GM21576 (cell line): ENCODE results near the gene HDGF.

Experiments
- ATAC-seq: cut with Tn5 transposase; IDR thresholded peaks from one replicate; pipeline ENCODE4 v1.9.1; 2021; ENCODE audit warnings: mild to moderate bottlenecking, moderate library complexity; ENCODE audit not compliant: unreplicated experiment

The HDGF gene

DNA sequence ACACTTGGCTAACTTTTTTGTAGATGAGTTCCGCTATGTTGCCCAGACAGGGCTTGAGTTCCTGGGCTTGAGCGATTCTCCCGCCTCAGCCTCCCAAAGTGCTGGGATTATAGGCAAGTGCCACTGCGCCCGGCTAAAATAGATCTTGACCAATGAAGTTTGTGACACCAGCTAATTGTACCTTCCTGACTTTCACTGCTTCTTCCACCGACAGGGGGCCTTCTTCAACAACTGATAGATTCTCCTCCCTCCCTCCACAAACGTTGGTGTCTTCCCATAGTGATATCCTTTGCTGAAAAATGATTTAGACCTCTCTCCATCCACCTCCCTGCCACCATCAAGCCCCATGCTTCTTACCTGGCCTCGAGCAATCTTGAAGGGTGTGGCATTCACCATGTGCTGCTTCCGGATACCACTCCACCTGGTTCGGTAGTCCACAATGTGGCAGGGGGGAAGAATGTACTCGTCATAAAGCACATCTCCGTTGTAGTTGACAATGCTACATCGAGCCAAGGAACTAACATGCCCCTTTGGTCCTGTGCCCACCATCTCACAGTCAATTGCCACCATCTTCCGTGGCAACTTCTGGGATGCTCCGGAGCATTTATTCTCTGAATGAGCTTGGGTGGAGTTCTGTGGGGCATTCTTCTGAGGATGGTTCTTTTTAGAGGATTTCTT, 24.8 kb downstream of the HDGF start:
- no peak for ATAC-seq

DNA sequence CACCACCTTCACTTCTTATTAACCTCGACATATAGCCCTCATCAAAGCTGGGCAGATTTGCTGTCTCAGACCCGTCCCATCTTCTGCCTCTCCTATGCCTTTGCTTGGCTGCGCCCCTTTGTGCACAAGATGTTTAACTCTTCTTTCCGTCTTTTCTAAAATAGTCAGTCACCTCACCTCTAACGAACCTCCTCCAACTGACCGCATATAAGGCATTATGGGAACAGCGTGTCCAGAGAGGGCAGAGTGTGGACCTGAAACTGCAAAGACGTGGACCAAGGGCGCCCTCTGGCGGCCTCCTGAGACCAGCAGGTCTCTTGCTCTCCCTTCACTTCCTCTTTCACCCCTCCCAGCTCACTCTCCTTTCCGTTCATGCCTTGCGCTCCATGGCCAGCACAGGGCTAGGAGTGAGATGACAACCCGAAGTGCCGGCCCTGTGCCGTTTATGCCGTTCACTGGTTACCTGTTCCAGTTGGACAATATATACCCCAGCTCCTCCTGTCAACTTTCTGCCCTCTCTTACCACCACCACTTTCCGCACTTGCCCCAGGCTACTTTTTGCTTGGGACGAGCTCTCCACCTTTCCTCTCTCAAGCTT, 25.7 kb downstream of the HDGF start:
- peak; percentile 34 for ATAC-seq

DNA sequence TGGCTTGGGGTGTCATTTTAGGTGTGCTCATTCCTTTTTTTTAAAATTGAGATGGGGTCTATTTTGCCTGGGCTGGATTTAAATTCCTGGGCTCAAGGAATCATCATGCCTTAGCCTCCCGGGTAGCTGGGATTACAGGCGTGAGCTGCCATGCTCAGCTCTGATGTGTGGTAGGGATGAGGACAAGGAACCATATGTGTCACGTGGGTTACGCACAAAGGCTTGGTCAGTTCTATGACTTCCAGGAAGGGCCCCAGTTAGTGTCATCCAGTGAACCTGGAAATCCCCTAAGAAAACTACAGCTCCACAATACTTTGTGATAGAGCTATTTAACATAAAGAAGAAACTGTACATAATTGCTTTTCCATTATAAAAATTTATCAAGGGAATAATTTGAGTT, 29.9 kb downstream of the HDGF start:
- ATAC-seq = no peak

DNA sequence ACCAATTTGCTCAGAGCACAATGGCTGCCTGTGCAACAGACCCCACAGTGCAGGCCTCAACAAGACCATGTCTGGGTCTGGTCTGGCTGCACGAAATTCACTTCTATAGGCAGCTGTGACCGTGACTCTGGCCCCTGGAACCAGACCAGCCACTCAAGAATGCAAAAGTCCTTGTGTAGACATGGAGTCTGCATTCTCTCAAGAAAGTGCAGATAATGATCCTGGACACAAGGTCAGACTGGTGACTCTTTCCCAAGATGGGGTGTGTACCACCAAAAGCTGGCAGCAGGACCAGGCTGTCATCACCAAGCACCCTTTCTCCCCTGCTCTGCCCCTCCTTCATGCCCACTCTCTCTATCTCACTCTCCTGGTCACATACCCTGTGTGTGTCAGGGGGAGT, 30.3 kb downstream of the HDGF start:
- no peak for ATAC-seq

DNA sequence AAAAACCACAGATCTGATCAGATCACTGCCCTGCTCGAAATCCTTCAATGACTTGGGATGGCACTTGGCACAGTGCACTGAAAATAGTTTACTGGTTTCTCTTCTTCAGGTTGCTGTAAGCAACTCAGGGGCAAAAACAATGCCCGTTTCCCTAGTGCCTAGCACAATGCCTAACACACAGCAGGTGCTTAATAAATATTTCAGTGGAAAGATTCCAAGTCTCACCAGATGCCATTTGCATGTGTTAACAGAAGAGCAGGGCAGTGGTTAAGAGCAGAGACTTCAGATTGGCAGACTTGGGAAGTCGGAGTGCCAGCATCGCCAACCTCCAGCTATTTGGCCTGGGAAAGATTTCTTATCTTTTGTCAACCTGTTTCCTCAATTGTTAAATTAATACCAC, 34.1 kb downstream of the HDGF start:
- ATAC-seq = no peak

DNA sequence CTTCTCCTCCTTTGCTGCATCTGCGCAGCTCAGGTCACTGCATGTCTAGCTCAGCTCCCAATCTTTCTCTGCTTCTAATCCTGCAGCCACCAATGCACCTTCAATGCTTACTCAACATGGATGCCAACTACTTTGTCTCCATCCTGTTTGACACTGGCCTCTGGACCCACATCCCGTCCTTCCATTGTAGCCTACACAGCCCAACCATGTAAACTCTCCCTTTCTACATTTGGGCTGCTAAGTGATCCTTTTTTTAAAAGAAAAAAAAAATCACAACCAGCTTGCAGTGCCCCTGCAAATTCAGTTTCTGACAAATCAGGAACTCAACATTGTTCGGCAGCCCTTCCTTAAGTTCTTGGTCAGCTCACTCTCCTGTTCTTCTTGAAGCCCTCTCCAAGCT, 36.6 kb downstream of the HDGF start:
- no peak for ATAC-seq

DNA sequence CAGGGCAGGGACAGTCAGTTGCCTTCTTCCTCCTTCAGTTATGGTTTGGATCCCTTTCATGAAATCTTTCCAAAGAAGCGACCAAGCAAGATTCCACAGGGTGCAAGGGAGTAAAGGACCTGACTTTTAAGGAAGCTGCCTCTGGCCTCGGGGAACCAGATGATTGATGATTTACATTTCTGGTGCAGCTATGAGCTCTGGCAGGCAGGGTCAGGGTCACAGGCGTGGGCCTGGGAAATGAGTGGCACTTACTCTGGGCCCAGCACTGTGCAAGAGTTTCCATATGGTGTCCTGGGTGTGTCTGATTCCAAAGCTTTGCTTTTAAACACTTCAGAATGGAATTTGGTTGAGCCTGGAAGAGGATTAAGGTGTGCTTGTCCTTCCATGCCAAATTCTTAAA, 38.8 kb downstream of the HDGF start:
- no peak for ATAC-seq

DNA sequence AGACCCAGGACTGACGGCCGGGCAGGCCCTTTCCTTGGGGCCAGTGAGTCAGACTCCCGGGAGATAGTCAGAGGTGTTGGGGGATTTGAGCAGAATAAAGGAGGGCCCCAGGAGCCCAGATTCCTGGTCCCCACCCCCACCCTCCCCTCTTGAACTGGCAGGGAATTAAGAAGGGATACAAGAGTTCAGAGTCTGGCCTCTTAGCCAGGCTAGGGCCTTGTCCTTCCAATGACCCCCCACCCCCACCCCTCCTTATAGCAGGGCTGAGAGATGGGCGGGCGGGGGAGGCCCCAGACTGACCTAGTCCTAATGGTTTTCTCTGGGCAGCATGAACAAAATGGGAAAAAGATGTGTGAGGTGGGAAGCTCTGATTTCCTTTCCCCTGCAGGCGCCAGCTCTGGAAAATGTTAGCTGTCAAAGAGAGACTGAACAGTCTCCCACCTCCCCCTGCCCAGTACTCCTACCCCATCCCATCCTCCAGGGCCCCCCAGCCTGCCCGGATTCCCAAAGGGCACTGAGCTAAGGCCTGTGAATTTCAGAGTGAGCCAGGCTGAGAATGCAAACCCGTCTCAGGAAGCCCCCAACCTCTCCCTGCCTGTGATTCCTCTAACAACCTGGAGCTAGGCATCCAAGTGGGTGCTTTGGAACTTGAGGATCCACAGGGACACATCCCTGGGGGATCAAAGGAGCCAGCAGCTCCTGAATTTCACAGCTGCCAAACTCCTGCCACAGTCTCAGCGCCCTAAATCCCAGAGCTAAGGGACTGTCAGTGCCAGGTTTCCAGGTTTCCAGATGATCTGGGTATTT, 40.3 kb downstream of the HDGF start:
- ATAC-seq = no peak

DNA sequence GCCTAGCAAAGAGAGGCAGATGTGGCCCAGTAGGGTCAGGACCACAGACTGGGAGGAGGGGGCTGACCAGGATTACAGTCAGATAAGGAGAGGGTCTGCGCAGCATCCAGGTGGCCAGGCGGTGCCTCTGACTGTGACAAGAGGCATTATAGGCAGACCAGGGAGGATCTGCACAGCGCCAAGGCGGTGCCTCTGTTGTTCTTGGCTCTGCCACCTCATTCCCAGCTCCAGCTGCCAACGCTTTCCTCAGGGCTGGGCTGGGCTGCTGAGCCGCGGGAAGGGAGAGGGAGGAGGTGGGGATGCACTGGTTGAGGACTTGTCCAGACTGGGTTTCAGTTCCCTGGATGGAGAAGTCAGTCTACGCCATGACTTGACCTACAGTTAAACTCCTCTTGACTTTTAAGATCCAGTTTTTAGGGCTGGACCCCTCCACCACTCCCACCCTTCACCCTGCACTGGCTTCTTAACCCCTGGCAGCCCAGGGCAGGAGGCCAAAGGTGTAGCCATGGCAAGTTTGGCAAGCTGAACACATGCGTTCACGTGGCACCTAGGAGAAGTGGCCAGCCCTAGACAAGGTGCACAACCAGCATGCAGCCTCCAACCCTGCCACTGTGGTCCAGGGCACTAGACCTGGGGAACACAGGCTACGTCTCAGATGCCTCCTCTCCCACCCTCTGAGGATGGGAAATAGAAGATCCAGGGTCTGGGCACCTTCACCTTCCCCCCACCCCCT, 41.6 kb downstream of the HDGF start:
- no peak for ATAC-seq

DNA sequence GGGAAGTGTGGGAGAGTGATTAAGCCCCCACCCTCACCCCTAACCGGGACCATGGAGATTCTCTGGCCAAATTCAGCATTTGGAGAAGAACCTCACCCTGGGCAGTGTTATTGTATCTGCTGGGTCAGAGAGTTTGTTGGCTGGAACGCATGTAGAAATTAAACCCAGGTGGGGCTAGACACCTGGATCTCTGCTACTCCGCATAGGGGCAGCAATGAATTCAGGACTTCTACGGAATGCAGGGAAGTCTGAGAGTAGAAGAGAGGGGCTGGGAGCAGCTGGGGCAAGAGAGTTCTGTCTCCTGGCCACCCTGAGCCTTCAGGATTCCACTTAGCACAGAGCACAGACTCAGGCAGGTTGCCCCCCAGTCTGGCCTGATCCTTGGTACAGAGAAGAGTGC, 42.4 kb downstream of the HDGF start:
- ATAC-seq = no peak

DNA sequence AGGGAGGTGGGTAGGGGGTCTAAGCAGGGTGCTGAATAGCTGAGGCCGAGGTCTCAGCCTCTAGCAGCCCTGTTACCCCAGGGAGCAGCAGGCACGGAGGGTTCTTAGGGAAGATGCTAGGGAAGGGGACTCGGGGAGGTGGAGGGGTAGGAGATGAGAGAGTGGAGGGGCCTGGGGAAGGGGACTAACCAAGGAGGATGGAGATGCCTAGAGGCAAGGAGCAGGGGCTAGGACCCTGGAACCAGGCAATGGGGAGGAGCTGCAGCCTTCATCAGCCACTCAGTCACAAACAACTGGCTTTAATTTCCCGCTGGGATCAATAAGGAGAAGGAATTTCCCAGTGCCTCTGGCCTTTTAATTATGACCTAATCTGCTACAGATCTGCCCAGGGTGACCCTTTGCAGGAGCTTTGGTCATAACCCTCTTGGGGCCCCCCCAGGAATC, 43.2 kb downstream of the HDGF start:
- ATAC-seq = no peak

DNA sequence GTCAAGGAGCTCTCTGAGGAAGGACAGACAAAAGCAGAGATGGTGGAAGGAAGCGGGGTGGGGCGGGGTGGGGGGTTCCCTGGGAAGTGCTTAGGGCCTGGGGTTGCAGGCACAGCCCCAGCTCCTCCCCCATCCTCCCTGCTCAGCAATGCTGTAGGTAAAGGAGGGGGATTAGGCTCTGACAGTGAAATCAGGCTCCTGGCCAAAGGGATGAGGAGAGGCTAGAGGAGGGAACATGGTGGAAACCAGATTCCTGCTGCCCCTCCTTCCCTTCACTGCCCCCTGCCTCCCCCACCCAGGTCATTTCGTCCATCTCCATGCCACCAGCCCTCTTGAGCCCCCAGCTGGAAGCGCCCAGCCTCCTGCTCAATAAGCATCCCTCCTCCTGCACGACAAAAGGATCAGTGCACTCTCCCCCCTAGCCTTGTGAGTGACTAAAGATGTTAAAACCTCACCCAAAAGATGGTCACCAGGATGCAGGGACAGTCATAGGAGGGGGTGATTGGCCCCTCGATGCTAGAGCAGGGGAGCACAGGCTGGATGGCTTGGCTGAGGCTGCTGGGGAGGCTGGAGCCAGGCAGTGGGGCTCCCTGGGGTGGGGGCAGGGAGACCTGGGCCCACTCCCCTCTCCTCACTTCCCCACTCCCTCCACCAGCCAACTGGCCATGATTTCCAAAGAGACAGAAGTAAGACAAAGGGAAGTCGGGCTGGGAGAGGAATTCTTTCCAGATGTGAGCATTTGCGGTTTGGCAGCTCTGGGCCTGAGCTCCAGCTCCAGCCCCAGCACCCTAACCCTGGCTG, 43.9 kb downstream of the HDGF start:
- ATAC-seq = no peak

DNA sequence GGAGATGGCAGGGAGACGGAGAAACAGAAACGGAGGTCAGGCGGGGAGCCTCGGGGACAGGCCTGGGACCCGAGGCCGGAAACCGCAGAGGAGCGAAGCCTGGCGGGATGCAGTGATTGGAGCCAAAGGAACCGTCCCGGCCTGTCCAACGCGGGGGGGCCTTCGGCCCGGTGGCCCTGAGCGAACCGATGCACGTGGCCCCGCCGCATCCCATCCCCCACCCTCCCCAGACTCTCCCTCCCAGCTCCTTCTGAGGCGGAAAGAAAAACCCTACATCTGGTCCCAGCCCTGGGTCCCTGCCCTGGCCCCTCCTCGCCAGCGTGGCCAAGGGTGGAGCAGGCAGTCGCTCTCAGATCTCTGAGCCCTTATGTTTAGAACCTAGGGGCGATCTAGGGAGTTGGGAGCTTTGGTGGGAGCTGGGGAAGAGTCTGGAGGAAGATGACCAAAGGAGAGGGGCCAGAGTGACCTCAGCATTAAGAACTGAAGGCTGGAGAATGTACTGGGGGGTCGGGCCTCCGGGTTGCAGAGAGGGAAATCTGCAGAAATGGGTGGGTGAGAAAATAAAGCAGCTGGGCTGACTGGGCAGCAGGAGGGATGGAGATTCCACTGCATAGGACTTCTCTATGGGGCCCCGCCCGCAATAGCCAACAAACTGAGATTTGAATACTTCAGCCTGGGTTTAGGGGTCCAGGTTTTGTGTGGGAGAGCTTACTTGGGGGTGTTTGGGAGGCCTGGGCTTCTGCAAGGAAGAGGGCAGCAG, 44.6 kb downstream of the HDGF start:
- ATAC-seq = no peak

DNA sequence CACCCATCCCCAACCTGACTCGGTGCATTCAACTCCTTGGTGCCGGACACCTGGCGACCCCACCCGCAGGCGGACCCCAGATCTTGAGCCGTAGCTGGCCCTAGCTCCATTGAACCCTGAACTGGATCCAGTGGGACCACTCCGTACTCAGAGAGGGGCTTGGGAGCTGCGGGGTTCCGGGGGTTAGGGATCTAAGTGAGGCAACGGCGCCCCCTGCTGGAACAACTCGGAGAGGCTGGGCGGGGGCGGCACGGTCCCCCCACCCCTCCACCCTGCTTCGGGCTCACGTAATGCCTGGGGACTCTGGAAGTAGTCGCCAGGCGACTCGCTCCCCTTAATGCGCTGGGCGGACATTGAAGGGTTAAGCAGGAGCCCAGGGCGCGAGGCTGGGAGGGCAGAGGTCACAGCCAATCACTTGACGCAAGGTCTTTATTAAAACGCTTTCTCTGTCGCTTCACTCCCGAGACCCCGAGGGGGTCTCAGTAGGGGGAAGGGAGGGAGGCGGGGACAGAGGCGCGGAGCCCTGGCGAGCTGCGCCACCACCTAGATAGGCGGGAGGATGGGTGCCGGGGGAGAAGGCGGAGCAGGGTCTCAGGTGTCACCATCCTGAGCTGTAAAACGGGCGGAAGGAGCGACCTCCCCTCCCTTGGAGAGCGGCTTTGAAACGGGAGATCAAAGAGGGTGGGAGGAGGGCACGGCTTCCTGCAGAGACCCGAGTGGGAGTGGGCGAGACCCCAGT, 45.4 kb downstream of the HDGF start:
- ATAC-seq = no peak

DNA sequence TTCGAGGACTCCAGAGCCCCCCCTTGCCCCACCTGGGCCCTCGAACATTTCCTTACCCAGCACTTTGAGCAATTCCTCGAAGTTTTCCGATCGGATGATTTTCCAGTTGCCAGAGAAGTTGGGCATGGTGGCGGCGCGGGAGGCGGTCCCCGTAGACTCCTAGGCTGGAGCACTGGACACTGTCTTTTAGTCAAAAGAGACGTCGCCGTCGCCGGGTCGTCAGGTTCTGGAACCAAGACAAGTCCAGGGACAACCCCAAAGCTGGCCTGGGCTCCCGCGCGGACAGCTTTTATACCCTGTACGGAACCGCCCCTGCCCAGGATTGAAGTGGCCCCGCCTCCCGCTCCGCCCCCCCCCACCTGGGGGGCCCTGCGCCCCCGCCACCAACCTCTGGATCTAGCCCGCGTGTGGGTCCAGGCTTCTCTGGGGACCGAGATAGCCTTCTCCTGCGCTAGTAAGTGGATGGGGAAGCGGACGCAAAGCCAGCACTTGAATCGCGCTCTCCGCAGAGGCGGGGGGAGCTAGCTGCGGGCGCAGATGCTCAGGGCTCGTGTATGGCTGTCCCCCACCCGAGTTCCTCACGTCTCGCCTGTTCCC, 46.1 kb downstream of the HDGF start, which contains the start of gene CRABP2:
Gene CRABP2, minus strand, starts transcription at position 263 of the 597 bp plus-strand sequence. Its CDS starts 137 bp downstream, at position 126.
- no peak for ATAC-seq

DNA sequence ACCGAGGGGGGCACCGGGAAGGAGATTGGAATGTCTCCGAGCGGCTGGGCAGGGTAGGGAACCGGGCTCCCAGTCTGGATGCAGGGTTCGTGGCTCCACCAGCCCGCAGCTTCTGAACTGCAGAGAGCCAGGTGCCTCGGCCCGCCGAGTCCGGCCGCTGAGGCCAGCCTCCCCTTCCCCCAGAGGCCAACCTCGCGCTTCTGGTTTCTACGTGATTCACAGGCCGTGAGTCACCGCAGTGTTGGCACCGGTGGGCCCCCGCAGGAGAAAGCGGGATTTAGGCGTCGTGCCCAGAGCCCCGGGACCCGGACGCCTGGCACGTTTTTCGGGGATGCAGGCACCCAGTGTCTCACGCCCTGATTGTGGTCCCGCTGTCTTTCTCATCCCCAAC, 46.5 kb downstream of the HDGF start:
- ATAC-seq = no peak

DNA sequence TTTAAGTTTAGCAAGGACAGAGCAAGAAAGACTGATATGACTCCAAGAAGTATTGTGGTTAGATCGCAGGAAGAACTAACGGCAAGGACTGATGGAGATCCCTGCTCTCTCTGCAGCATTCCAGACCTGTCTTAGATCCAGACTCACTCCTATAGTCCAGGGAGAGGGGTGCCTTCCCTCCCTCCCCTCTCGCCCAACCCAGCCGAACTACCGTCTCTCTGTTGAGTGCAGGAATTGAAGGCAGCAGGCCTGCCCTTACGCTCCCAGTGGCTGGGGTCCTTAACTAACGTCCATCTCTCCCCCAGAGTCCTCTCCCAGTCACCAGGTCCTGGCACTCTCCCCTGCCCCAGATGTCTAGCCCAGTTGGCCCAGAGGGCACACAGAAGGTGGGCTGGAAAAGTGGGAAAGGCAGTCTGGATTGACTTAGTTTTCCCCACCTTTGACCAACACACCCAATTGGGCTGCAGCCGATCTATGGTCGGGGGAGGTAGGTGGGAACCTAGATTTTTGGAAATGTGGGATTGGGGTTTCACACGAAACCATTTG, 47.2 kb downstream of the HDGF start:
- no peak for ATAC-seq

DNA sequence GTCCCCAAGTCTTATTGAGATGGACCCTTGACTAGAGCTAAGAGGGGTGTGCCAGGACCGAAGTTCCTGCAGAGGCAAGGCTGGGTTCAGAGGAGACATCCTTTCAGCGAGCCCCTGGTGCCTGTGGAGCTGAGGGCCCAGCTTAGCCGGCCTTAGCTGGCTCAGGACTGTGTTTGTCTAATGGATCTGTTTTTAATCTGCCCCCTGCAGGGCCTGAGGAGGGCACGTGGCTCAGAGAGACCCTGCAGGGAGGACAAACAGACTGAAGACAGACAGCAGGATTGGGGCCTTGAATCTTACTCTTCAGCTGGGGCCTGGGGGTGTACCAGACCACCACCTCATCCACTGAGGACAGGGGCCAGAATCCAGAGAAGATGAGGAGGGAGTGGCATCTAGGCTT, 47.7 kb downstream of the HDGF start:
- no peak for ATAC-seq
